GM12878 (cell line): ENCODE results near the gene KCNN3. TPM values are rescaled to one million over a fixed set of nuclear protein-coding genes. Genes with fewer than 3 reads are reported as not detected.
"Not testable (repeated sequence)": the region's sequence is repeated elsewhere in the genome, so short reads cannot be mapped to it uniquely, and the experiment has no call there.

ENCODE experiments used
- ATAC-seq: fragments of 200-7000 bp; cut with Tn5 transposase; 3 replicates; pipeline ENCODE4 v1.9.1; 2020; ENCODE audit warnings: mild to moderate bottlenecking, moderate library complexity
- BruUV-seq: library from RNA; stranded (reverse); fragments of 400-500 nt; replicated peaks from 2 replicates; lab custom pipeline; 2021; lab: Mats Ljungman, UMichigan
- CTCF ChIA-PET: fragments of 300-600 bp; sonication (Branson Sonifier 250); formaldehyde crosslinking; extraction: SDS; loops from one replicate; lab custom pipeline; 2021; ENCODE audit warnings: inconsistent platforms; lab: Yijun Ruan, JAX
- POLR2A ChIA-PET: fragments of 350-600 bp; formaldehyde crosslinking; extraction: SDS; loops from one replicate; lab custom pipeline; 2021; ENCODE audit warnings: inconsistent platforms; lab: Charles Lee
- RAD21 ChIA-PET: fragments of 300-600 bp; sonication (Branson Sonifier 250); formaldehyde crosslinking; loops from one replicate; lab custom pipeline; 2023; ENCODE audit warnings: antibody characterized with exemption; ENCODE audit not compliant: unreplicated experiment; lab: Charles Lee
- SMC1A ChIA-PET: fragments of 300-600 bp; sonication (Branson Sonifier 250); formaldehyde crosslinking; loops from one replicate; lab custom pipeline; 2023; ENCODE audit not compliant: unreplicated experiment, uncharacterized antibody; lab: Charles Lee
- DNase-seq: peaks from one replicate; pipeline ENCODE4 v3.0.0-alpha.2; 2011; ENCODE audit warnings: low read depth, low spot score
- FAIRE-seq: peaks from 3 replicates; lab custom pipeline; 2011; peaks lifted over from hg19 to GRCh38; lab: Jason Lieb, UNC
- H2AFZ ChIP-seq: 2 replicates; pipeline ENCODE4 v1.6.0; 2011; ENCODE audit warnings: low read depth, low read length, control low read depth; ENCODE audit not compliant: control insufficient read depth
- H3K27ac ChIP-seq: 2 replicates; pipeline ENCODE4 v1.5.1; 2011; ENCODE audit warnings: control low read depth; ENCODE audit not compliant: control insufficient read depth, insufficient read depth
- H3K27me3 ChIP-seq, 2 experiments: replicated peaks in 1 of 2; 2 replicates each; pipeline versions ENCODE4 v1.6.0 to v1.6.1; 2011; ENCODE audit warnings: low read length in 1 of 2; ENCODE audit not compliant: control insufficient read depth in 2 of 2, insufficient read depth in 2 of 2
- H3K36me3 ChIP-seq, 2 experiments: 2 replicates each; pipeline ENCODE4 v1.5.1; 2011; ENCODE audit warnings: low read length in 1 of 2; ENCODE audit not compliant: control insufficient read depth in 2 of 2, insufficient read depth in 2 of 2
- H3K4me1 ChIP-seq: 2 replicates; pipeline ENCODE4 v1.6.1; 2011; ENCODE audit warnings: mild to moderate bottlenecking, low read length, moderate library complexity, mixed read lengths; ENCODE audit not compliant: control insufficient read depth, insufficient read depth
- H3K4me2 ChIP-seq: 2 replicates; pipeline ENCODE4 v1.6.0; 2011; ENCODE audit warnings: control low read depth; ENCODE audit not compliant: control insufficient read depth, insufficient read depth
- H3K4me3 ChIP-seq: fragments of 200-600 bp; sonication (generic); 2 replicates; pipeline ENCODE4 v1.5.1; 2016
- H3K79me2 ChIP-seq: 2 replicates; pipeline ENCODE4 v1.6.0; 2011; ENCODE audit warnings: low read length; ENCODE audit not compliant: control insufficient read depth, insufficient read depth
- H3K9ac ChIP-seq: 2 replicates; pipeline ENCODE4 v1.8.0; 2011; ENCODE audit warnings: low read length, control low read depth, mixed read lengths; ENCODE audit not compliant: control insufficient read depth, insufficient read depth
- H3K9me3 ChIP-seq: replicated peaks from 3 replicates; pipeline ENCODE4 v1.5.1; 2011; ENCODE audit warnings: mild to moderate bottlenecking, low read length; ENCODE audit not compliant: control insufficient read depth, insufficient read depth
- H4K20me1 ChIP-seq: 2 replicates; pipeline ENCODE4 v1.6.0; 2011; ENCODE audit not compliant: control insufficient read depth, insufficient read depth
- WGBS: methylation state at CpG from one replicate; pipeline ENCODE4 v1.1.6; 2016; ENCODE audit warnings: low lambda C conversion rate; ENCODE audit not compliant: insufficient replicate concordance, insufficient coverage; ENCODE audit errors: missing lambda C conversion rate; 5-methylcytosine and 5-hydroxymethylcytosine counted together
- in situ Hi-C: fragments of 300-500 bp; cut with MboI; formaldehyde crosslinking; loops from 9 replicates; pipeline ENCODE4 v1.14.3; 2018; ENCODE audit warnings: mixed read lengths
- intact Hi-C: fragments of 100-400 bp; cut with micrococcal nuclease; formaldehyde crosslinking; loops from one replicate; pipeline ENCODE4 v1.14.2; 2022; ENCODE audit not compliant: unreplicated experiment
- polyA plus RNA-seq, 11 experiments: library from polyadenylated mRNA; depleted of rRNA in 4 of 11; unstranded in 6 of 11; stranded (reverse) in 5 of 11; fragments of >200 nt; fragmentation: Nextera tagmentation in 4 of 11; fragmentation: Illumina TruSeq in 1 of 11; extraction: Ambion mirVana in 4 of 11; extraction: Trizol in 1 of 11; gene quantifications; 1 replicate in 1 of 11; 2 replicates in 10 of 11; pipeline versions ENCODE4 v1.2.1 to v1.2.3, GENCODE V29; 2011 to 2016; ENCODE audit warnings: inconsistent platforms in 2 of 11, missing spikeins in 2 of 11, low read depth in 1 of 11
- total RNA-seq, 4 experiments: library from RNA; depleted of rRNA in 3 of 4; stranded (reverse); fragments of >200 nt in 3 of 4; fragmentation: Illumina TruSeq in 1 of 4; extraction: Trizol in 1 of 4; gene quantifications; 2 replicates each; pipeline versions ENCODE4 v1.2.1 to v1.2.3, GENCODE V29; 2013 to 2021

Gene KCNN3
- total and polyA plus RNA-seq, 10 of the 15 experiments (the other 5 are each of a cell fraction or from before 2014, with no cell fraction given): 3.5 to 26.4 (median 14.9) TPM

DNA sequence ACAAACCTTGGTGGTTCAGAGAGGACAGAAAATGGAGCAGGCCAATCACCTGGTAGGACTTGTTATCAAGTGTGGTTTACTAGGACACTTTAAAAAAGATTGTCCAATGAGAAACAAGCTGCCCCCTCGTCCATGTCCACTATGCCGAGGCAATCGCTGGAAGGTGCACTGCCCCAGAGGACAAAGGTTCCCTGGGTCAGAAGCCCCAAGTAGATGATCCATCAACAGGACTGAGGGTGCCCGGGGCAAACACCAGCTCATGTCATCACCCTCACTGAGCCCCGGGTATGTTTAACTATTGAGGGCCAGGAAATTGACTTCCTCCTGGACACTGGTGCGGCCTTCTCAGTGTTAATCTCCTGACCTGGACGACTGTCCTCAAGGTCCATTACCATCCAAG, 195.6 kb downstream of the KCNN3 start:
- not testable (repeated sequence) for FAIRE-seq

GRCh38 chr1:154672245-154672644, 197.8 kb downstream of the KCNN3 start:
- CTCF ChIA-PET: interaction anchor here (1.1 to 2.3 kb wide), 7 partner anchors 113 to 272 kb away, joined by 3 to 12 read pairs (median 5); no protein-coding TSS in a partner anchor
- H3K27me3 ChIP-seq, H3K79me2 ChIP-seq, POLR2A ChIA-PET, H3K4me2 ChIP-seq, DNase-seq, BruUV-seq, FAIRE-seq, intact Hi-C loops, H4K20me1 ChIP-seq, in situ Hi-C loops, ATAC-seq, H3K9me3 ChIP-seq, H3K27ac ChIP-seq, H3K9ac ChIP-seq, H2AFZ ChIP-seq, H3K4me3 ChIP-seq, H3K36me3 ChIP-seq, H3K4me1 ChIP-seq: not testable (repeated sequence)
- RAD21 ChIA-PET: interaction anchor here (1.4 to 1.7 kb wide), 3 partner anchors 119 to 206 kb away, joined by 3 to 7 read pairs (median 5); no protein-coding TSS in a partner anchor
- 68% methylated on average over 8 of the region's 8 CpGs for WGBS
- SMC1A ChIA-PET: interaction anchor here (0.6 to 1.5 kb wide), 8 partner anchors 102 to 264 kb away, joined by 3 to 7 read pairs (median 4); partner anchors contain the start of genes KCNN3 and PMVK

More for the DNA sequence above, 195.6 kb downstream of the KCNN3 start:
- in situ Hi-C loops, H4K20me1 ChIP-seq, H3K9ac ChIP-seq, H3K4me2 ChIP-seq, H3K79me2 ChIP-seq, H3K36me3 ChIP-seq, H3K4me3 ChIP-seq, H2AFZ ChIP-seq, DNase-seq, H3K9me3 ChIP-seq, H3K27me3 ChIP-seq, BruUV-seq, ATAC-seq, H3K4me1 ChIP-seq, H3K27ac ChIP-seq, CTCF ChIA-PET, RAD21 ChIA-PET, intact Hi-C loops: not testable (repeated sequence)
- POLR2A ChIA-PET: interaction anchor here (0.6 kb wide), 1 partner anchor 40 kb away, joined by 3 read pairs; no protein-coding TSS in a partner anchor
- SMC1A ChIA-PET: interaction anchor here (0.8 kb wide), 1 partner anchor 66 kb away, joined by 3 read pairs; no protein-coding TSS in a partner anchor
- 52% methylated on average over 7 of the region's 7 CpGs for WGBS
